ENCODE results near the gene PUDP.

The PUDP gene

GRCh38 chrX:7168371-7168770, 20.4 kb upstream of the PUDP start:
- Histone ChIP-seq H3K4me3 (ENCODE audit: low read depth, low read length) (no peak overlapping the region), H3K36me3 (replicated peaks) (no peaks in the 10 kb centered on the region), H3K27me3 (replicated peaks) (no peaks in the 10 kb centered on the region), H3K27ac (no peak overlapping the region)
- in situ Hi-C loops (cut with HindIII; ENCODE audit: low pct_ligation_motif_present, low sequenced_read_pairs), result no loop called here
- no peak for TF ChIP-seq CTCF (IDR thresholded peaks at IDR 0.05; ENCODE audit: low read depth, low read length, missing control alignments)
- DNase-seq, result no peak

- H3K36me3 ChIP-seq (replicated peaks), result no peaks in the 10 kb centered on the region
- DNase-seq, result no peak
- no peak for TF ChIP-seq CTCF (IDR thresholded peaks at IDR 0.05; ENCODE audit: low read depth, low read length, missing control alignments)
- no peak overlapping the region for H3K4me3 ChIP-seq (ENCODE audit: low read depth, low read length)
- in situ Hi-C loops (cut with HindIII; ENCODE audit: low pct_ligation_motif_present, low sequenced_read_pairs), result no loop called here
- H3K27ac ChIP-seq, result no peak overlapping the region
- H3K27me3 ChIP-seq (replicated peaks), result no peaks in the 10 kb centered on the region
These were observed 16.2 kb upstream of the PUDP start for GRCh38 chrX:7164174-7164573.

- Histone ChIP-seq H3K27ac (no peak overlapping the region), H3K27me3 (replicated peaks) (no peaks in the 10 kb centered on the region), H3K4me3 (ENCODE audit: low read depth, low read length) (no peak overlapping the region), H3K36me3 (replicated peaks) (no peaks in the 10 kb centered on the region)
- DNase-seq, result no peak
- in situ Hi-C loops (cut with HindIII; ENCODE audit: low pct_ligation_motif_present, low sequenced_read_pairs), result no loop called here
- TF ChIP-seq CTCF (IDR thresholded peaks at IDR 0.05; ENCODE audit: low read depth, low read length, missing control alignments), result no peak
These were observed 15.3 kb upstream of the PUDP start for GRCh38 chrX:7163146-7163677.

- Histone ChIP-seq H3K4me3 (ENCODE audit: low read depth, low read length) (no peak overlapping the region), H3K36me3 (replicated peaks) (no peaks in the 10 kb centered on the region), H3K27me3 (replicated peaks) (no peaks in the 10 kb centered on the region), H3K27ac (no peak overlapping the region)
- no peak for TF ChIP-seq CTCF (IDR thresholded peaks at IDR 0.05; ENCODE audit: low read depth, low read length, missing control alignments)
- in situ Hi-C loops (cut with HindIII; ENCODE audit: low pct_ligation_motif_present, low sequenced_read_pairs), result no loop called here
- DNase-seq, result no peak
These were observed 11.4 kb upstream of the PUDP start for GRCh38 chrX:7159149-7159861.

- Histone ChIP-seq H3K27me3 (replicated peaks) (no peaks in the 10 kb centered on the region), H3K4me3 (ENCODE audit: low read depth, low read length) (no peak overlapping the region), H3K27ac (no peak overlapping the region), H3K36me3 (replicated peaks) (no peaks in the 10 kb centered on the region)
- TF ChIP-seq CTCF (IDR thresholded peaks at IDR 0.05; ENCODE audit: low read depth, low read length, missing control alignments), result no peak
- DNase-seq, result no peak
- in situ Hi-C loops (cut with HindIII; ENCODE audit: low pct_ligation_motif_present, low sequenced_read_pairs), result no loop called here
These were observed 10.6 kb upstream of the PUDP start for GRCh38 chrX:7158468-7158990.

Data from brain microvascular endothelial cell (primary cell).